NCI-H2196 treated with DMSO at 0.1 percent for 48 hours (cell line): ENCODE data around the gene PDPR.
"Not testable (repeated sequence)": the region's sequence is repeated elsewhere in the genome, so short reads cannot be mapped to it uniquely, and the experiment has no call there.

Experiments used
- DNase-seq: peaks from one replicate; lab custom pipeline; 2025; ENCODE audit not compliant: unreplicated experiment; lab: John Stamatoyannopoulos, UW

PDPR gene

GRCh38 chr16:70127706-70128105 lies 13.6 kb downstream of the PDPR start:
- DNase-seq: not testable (repeated sequence)

DNA sequence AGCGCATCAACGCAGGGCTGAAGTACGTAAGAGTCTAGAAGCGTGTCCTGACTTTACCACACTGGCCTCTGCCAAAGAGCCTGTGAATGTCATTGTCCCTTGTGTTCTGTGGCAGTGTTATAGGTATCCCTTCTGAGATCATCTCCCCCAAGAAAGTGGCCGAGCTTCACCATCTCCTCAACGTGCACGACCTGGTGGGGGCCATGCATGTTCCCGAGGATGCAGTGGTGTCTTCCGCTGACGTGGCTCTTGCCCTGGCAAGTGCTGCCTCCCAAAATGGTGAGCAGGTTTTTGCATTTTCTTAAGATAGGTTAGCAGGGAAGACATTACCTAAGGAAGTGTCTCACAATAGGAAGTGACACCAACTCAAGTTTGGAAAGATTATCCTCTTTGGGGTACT lies 14.7 kb downstream of the PDPR start:
- DNase-seq: not testable (repeated sequence)

- not testable (repeated sequence) for DNase-seq
These were observed 21.7 kb downstream of the PDPR start for GRCh38 chr16:70135796-70136195.

DNA sequence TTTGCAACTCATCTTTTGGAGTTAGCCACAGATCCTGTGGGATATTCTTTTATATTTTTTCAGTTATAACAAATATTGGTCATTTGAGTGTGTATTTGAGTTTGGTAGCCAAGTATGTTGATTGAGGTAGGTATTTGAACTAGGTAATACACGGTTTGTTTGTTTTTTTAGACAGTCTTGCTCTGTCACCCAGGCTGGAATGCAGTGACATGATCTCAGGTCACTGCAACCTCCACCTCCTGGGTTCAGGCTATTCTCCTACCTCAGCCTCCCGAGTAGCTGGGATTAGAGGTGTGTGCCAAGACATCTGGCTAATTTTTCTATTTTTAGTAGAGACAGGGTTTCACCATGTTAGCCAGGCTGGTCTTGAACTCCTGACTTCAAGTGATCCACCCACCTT lies 22.5 kb downstream of the PDPR start:
- not testable (repeated sequence) for DNase-seq

GRCh38 chr16:70142739-70143138 lies 28.6 kb downstream of the PDPR start:
- not testable (repeated sequence) for DNase-seq

- DNase-seq: not testable (repeated sequence)
These were observed 29.2 kb downstream of the PDPR start for GRCh38 chr16:70143231-70143895.

DNA sequence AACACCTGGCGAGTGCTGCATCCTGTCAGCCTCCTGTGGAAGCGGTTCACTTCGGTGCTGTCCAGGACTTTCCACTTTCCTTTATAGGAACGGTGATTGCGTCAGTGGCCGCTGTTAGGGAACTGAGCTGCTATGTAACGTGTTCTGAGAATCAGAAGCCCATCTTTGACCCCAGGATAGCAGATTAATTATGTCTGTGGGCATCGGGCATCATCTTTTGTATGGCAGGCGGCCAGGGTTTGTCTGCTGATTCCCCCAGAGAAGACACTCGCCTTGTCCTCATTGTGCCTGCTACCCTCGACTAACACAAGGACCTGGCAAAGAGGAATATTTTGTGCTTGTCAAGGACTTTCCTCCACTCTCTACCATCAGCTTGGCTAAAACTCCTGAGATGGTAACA lies 33.7 kb downstream of the PDPR start:
- DNase-seq: not testable (repeated sequence)

DNA sequence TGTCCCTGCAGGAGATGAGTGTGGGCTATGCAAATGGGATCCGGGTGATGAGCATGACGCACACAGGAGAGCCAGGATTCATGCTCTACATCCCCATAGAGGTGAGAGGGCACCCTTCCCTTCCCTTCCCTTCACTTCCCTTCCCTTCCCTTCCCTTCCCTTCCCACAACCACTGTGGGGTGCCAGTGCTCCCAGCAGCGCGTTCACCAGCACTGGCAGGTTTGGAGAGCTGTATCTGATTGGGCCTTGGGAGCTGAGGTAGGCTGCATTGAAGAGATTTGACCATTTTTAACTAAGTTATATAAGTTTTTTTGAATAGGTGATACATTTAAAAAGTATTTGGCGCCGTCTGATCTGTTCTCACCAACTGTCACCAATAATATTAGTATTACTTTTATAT lies 34.3 kb downstream of the PDPR start:
- DNase-seq: not testable (repeated sequence)

GRCh38 chr16:70149296-70149695 lies 35.2 kb downstream of the PDPR start:
- DNase-seq: not testable (repeated sequence)

DNA sequence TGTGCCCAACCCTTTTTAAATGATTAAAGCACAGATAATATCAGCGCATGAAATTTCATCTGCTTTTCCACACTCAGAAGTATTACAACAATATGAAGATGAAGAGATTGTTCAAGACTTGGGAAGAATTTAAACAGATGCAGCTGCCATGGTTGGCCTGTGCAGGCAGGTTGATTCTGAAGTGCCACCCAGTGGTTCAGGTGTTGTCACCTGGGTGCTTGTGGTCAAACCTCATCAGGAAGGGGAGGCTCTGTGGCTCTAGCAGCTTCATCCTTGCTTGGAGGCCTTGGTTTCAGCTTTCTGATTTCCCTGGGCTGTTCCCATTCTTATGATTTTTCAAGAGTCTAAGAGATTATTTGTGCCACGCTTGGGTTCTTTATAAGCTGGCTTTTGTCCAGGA lies 37.3 kb downstream of the PDPR start:
- peak; percentile 59 for DNase-seq

- no peak for DNase-seq
These were observed 37.9 kb downstream of the PDPR start for GRCh38 chr16:70151941-70152509.

DNA sequence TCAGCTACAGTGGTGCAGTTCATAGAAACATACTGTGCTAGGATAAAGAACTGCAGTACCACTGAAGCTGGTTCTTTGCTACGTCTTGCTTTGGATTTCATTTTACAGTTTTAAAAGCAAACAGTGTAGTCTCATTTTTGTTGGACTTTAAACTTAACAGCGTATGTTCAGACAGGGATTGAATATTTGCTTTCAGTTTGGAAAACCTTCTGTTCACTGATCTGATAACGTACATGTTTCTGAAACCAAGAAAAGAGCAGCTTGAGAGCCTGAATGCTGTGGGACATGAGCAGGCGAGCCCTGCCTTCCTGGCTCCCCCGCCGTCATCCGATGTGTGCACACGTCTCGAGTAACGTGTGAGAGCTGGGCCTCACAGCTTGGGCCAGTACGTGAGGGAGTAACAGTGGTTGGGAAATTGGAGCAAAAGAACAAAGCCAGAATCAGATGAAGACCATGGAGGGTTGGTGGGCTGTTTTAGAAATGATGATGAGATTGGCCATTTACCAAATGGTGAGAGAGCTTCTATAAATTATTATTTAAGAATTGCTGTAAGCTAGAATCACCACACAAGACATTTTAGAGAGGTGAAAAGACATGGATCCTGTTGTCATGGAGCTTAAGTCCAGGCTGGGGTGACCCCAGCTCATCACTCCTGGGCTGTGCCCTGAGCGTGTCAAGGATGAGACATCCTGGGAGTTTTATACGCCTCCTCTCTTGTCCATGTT lies 38.6 kb downstream of the PDPR start:
- DNase-seq: no peak

DNA sequence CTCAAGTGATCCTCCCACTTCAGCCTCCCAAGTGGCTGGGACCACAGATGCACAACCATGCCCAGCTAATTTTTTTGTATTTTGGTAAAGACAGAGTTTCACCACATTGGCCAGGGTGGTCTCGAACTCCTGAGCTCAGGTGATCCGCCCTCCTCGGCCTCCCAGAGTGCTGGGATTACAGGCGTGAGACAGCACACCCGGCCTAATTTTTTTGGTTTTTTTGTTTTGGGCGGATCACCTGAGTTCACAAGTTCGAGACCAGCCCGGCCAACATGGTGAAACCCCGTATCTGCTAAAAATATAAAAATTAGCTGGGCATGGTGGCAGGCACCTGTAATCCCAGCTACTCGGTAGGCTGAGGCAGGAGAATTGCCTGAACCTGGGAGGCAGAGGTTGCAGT lies 40.6 kb downstream of the PDPR start:
- DNase-seq: not testable (repeated sequence)

GRCh38 chr16:70156207-70156978 lies 42.3 kb downstream of the PDPR start:
- no peak for DNase-seq

DNA sequence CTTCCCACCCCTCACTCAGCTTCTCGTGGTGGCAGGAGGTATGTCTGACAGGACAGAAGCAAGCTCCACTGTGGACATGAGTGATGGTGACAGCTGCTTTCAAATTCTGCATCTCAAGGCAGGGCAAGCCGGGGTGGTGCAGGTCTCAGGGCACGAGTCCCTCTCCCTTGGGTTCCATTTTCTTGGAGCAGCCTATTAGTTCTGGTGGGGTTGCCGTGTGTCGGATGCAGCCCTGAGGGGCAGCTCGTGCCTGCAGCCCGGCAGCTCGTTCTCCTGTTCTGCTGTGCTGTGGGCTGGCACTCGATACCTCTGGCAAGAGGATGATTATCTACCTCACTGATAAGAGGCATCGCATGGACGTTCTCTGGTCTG lies 43.0 kb downstream of the PDPR start:
- DNase-seq: no peak

- DNase-seq: no peak
These were observed 43.5 kb downstream of the PDPR start for GRCh38 chr16:70157477-70158260.

DNA sequence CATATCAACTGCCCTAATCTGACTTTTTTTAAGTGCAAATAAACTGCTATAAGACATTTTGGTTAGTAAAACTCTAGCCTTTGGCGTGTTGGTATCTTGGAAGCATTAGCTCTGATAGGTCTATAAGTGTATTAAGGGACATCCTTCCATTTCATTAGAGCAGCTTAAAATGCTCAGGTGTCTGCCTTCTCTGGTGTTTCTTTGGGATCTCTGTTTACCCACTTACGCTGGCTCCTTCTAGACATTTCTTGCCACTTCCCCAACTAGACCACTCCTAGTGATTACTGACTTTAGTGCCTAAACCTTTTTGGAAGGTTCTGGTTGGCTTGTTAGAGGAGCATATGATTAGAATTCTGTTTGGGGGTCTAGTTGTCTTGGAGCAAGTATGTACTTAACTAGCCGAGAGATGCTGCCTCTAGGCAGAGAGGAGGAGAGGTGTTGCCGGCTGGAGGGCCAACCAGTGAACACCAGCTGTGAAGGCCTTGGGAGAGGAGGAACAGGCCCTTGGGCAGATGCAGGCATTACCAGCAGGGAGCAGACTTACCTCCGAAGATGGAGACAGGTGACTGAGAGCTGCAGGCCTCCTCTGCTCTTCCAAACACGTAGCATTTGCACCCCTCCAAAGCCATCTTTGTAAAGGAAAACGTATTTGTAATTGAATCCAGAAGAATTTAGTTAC lies 44.3 kb downstream of the PDPR start:
- DNase-seq: no peak

GRCh38 chr16:70159355-70160348 lies 45.5 kb downstream of the PDPR start:
- DNase-seq: no peak

GRCh38 chr16:70160388-70160787 lies 46.3 kb downstream of the PDPR start:
- no peak for DNase-seq
